Stimulated activated CD4-positive, alpha-beta T cell treated with anti-CD3 and anti-CD28 coated beads, Interleukin-1b, Interleukin-23, amount 100 ng/mL, for 48 hours (primary cell): ENCODE results near the gene PLCB2.

Source experiments
- DNase-seq: peaks from one replicate; pipeline ENCODE4 v3.0.0-alpha.2; 2020

PLCB2 gene

DNA sequence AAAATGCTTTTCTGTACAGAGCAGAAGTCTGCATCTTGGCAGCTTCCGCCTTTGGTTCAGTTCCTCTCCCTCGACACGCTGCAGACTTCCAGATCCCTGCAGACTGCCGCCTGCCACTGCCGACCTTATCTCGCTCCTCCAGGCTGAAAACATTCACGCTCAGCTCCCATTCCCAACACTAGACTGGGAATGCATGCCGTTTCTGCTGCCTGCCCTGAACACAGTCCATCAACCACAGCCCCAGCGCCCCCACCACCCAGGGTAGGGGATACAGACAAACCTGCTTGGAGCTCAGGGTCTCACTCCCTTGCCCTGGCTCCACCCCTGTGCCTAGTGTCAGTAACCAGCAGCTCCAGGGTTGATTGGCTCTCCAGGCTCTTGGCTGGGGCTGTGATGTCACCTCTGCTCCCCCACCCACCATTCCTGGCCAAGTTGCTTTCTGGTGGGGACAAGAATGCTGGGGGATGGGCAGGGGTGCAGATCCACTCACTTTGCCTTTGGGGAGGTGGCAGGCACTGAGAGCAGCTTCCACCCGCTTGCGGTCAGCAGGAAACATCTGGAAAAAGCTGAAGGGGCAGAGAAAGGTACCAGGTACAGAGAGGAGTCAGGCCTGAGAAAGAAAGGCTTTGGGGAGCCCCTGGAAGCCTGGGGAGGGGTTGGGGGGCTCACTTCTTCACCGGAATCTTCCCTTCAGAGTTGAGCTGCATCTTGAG, 6.1 kb downstream of the PLCB2 start:
- no peak for DNase-seq

- no peak for DNase-seq
Measured at GRCh38 chr15:40300771-40301170, 7.0 kb downstream of the PLCB2 start.

- DNase-seq, result no peak
Measured at GRCh38 chr15:40300367-40300766, 7.4 kb downstream of the PLCB2 start.

DNA sequence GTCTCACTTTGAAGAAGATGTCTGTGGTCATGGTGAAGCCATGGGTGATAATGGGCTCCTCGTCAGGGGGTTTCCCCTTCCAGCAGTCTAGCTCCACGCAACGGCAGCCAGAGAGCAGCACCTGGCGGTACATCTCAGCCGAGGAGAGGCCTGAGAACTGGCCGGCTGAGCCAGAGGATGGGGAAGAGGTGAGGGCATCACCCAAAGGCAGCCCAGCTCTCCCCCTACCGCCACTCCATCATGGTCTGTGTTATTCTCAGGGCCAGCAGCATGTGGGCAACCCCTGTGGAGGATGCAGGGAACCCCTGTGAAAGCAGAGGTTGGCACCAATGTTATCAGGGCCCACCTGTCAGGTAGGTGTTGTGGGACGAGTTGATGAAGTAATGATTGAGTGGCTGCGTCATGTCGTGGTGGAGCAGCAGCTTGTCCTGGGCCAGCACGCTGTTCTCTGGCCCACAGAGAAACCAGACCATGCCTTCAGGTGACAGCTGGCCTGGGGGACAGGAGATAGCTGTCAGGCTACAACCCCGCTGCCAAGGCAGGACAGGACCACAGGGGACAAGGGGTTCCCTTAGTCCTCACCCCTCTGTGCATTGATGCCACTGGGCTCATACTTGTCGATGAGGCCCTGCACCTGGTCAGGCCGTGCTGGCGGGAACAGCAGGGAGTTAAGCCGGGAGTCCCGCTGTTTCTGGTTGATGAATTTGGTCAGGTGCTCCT, 9.4 kb downstream of the PLCB2 start:
- no peak for DNase-seq

DNA sequence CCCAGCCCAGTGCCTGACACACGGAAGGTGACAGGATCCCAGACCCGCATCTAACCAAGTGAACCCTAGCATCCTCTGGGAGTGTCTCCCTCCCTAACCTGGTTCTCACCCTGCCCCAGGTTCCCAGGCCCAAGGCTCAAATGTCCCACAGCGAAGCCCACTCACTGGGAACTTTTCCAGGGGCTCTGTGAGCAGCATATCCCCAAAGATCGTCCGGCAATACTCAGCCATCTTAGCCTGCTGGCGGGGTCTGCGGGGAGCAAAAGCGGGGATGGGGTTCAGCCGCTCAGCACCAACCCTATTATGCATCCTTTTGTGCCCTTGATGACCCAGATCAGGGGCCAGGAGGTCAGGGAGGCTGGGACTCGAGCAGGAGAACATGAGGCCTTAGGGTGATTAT, 10.4 kb downstream of the PLCB2 start:
- no peak for DNase-seq

DNA sequence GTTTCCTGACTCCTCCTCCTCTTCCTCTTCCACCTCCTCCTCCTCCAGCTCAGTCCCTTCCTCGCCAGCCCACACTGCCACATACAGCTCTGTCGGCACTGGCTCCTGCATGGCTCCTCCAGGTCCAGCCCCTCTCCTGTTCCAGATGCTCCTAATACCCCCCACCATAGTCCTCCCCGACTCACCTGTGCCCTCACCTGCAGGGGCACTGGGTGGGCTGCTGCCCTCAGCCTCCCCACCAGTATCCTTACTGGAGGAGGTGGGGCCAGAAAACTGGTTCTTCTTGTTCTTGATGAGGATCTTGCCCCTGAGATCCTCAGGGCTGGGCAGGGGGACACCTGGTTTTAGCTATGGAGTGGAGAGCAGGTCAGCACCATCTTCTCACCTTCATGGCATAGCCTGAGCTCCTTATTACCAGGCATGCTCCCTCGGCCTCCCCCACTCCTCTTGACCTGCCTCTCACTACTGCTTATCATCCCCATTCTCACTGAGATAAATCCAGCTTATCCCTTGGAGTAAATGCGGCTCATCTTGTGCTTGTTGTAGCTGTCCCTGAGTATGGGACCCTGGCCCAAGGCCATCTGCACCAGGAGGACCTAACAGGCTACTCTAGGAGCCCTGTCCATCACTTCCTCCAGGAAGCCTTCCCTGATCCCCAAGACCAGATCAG, 11.0 kb downstream of the PLCB2 start:
- no peak for DNase-seq

DNA sequence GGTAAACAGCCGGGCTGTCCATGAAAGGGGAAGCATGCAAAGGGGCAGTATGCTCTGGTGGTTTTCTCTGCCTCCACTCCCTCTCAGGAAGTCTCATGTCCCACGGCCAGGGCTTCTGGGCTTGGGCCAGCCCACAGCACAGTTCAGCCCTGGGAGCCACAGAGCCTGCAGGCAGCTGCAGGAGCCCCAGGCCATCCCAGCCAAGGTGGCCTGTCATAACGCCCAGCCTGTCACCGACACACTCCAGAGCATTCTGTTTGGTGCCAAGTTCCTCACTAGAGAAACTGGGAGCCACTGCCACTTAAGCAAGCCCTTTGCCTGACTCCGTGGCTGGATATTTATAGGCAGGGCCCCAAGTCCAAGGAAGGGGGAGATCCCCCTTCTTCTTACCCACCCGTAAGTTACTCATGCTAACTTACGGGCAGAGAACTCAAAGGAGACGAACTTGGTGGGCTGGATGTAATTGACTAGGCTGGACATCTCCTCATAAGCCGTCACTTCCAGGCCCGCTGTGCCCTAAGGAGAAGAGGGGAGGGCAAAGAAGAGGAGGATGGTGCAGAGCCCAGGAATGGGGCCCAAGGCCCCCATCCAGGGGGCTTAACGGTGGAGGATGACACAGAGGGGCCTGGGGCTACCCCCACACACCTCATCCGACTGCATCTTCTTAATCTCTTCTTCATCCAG, 11.7 kb downstream of the PLCB2 start:
- no peak for DNase-seq

- DNase-seq, result no peak
Measured at GRCh38 chr15:40295297-40295696, 12.4 kb downstream of the PLCB2 start.

DNA sequence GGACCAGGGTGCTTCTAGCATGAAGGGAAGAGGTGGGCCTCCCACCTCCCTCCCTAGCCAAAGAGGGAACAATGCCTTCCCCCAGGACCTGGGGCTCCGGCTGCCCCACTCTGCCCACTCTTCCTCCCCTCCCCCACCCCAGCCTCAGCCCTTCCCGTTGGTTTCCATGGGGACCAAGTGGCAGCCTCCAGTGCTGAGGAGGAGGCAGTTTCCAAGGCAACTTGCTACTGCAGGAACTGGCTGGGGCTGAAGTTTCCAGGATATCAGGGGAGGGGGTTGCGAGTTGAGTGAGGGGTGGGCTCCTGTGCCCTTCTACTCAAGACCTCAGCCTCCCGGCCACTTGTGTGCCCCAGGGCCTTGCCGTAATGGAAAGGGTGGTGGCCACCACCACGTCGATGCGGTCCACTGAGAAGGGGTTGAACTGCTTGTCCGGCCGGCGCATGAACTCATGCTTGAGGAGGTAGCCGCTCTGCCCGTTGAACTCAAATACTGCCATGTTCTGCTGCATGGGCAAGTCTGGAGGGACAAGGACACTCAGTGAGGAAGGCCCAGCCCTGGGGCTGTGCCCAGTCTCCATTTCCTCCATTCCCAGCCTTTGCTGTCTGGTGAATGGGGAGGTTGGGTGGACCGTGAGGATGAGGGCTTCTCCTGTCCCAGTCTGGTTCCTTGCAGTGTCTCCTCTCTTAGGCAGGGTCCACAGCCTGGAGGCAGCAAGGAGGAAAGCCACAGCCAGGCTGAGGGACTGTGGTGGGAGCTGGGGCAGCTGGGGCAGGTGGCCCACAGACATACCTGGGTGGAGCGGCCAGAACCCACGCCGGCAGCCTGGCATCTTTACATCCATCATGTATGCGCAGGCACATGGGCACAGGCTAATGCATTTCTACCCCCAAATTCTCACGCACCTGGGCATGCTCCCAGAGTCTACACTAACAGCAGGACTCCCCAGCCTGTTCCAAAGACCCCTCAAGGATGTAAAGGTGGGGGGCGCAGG, 13.5 kb downstream of the PLCB2 start:
- no peak for DNase-seq

DNA sequence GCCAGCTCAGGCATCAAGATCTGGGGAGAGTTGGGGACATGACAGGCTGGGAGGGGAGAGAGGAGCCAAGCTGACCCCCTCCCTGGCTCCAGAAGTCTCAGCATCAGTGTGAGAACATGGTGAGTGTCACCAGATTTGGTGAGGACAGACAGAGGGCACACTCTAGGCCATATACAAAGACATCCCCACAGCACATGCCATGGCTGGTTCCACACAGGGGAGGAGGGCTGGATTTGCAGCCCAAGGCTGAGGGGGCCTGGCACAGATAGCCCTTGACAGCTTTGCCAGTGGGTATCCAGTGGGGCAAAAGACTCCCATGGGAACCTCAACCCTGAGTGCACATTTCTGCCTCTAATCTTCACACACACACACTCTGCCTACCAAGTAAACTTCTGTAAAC, 14.7 kb downstream of the PLCB2 start:
- DNase-seq, result no peak

- no peak for DNase-seq
Measured at GRCh38 chr15:40292246-40292645, 15.5 kb downstream of the PLCB2 start.

DNA sequence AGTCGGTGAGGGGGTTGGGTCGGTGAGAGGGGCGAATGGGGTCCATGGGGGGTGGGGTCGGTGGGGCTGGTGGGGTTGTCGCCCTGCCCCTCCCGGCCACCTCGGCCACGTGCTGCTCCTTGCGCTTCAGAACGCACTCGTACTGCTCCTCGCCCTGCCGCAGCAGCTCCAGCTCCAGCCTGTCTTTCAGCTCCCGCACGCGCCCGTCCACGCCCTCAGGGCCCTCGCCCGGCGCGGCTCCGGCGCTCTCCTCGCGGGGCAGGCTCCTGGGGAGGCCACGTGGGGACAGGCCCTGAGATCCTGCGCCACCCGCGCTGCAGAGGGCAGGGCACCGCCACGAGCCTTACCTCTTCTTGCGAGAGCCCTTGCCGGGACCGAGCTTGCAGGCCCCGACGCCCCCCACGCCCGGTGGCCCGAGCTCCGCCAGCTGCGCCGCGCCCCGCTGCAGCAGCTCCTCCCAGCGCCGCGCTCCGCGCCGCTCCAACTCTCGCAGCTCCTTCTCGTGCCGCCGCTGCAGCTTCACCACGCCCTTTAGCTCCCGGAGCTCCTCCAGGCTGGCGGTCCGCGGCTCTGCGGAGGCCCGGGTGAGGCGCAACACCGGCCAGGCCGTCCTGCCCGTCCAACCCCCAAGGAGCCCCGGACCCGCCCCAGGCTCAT, 16.7 kb downstream of the PLCB2 start:
- DNase-seq, result no peak

DNA sequence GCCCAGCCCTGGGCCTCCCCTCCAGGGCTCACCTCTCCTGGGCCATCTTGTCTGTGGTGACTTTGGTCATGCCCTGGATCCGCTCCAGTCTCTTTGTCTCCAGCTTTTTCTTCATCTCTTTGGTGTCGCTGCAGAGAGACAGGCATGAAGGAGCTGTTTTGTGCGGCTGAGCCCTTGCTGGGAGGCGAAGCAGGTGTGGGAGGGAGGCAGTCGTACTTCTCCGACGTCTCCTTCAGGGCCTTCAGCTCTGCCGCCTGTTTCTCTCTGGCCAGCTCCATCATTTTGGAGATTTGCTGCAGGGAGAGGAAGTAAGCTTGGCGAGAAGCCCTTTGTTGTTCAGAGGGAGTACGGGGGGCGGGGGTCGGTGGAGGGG, 17.2 kb downstream of the PLCB2 start:
- no peak for DNase-seq

DNA sequence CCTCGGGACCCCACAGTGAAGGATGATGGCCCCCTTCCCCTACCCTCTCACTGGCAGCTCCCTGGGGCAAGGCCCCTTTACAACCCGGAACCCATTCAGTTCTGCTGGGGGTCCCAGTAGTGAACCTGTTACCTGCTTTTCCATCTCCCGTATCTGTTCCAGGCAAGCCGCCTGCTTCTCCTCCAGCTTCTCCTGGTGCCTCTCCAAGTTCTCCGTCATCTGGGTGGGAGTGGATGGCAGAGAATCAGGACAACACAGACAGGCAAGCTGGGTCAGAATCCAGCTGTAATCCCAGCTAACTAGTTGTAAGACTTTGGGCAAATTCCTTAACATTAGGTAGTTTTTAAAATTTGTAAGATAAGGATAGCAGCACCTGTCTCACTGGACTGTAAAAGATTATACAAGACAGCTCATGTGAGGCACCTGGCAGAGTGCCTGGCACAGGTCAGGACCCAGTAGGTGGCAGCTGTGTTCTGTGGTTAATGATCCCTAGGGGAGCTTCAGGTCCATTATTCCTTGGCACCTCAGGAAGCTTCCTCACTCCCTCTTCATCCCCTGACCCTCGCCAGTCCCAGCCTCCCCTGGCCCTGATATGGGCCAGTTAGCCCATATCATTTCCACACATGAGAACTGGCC, 18.5 kb downstream of the PLCB2 start:
- DNase-seq, result no peak

DNA sequence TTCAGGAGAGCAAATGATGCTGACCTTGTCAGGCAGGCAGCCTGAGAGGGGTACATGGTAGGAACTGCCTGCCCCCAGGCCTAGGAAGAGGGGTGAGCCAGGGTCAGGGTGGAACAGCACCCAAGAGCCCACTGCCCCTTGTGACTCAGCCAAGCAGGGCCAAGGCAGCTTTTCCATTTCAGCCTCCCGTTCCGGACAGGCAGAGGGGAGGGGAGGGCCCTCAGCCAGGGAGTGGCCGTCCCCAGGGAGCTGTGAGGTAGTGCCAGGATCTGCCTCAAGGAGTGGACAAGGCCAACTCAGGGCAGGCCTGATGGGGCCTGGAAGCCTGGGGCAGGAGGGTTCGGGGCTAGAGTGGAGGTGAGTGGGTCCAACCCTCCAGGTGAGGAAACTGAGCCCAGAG, 19.8 kb downstream of the PLCB2 start:
- no peak for DNase-seq

- no peak for DNase-seq
Measured at GRCh38 chr15:40287505-40287904, 20.2 kb downstream of the PLCB2 start.

DNA sequence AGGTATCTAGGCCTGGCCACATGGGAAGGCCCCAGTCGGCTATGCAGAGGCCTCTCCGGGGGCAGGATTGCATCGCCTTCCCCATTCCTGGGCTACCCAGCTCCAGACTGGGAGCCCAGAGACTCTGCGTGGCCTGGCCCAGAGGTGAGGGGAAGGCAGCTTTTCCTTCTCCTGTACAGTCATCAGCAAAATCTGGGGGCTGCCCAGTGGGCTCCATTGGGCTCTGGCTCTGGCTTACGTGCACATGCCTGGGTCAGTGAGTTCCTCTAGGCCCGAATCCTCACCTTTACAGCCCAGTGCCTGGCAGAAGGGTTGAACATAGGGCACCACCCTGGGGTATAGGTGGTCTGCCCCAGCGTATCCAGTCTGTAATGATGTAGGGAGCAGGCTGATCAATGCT, 20.9 kb downstream of the PLCB2 start:
- DNase-seq, result no peak

GRCh38 chr15:40286061-40286532, 21.6 kb downstream of the PLCB2 start:
- no peak for DNase-seq

- DNase-seq, result no peak
Measured at GRCh38 chr15:40285554-40286011, 22.2 kb downstream of the PLCB2 start.

DNA sequence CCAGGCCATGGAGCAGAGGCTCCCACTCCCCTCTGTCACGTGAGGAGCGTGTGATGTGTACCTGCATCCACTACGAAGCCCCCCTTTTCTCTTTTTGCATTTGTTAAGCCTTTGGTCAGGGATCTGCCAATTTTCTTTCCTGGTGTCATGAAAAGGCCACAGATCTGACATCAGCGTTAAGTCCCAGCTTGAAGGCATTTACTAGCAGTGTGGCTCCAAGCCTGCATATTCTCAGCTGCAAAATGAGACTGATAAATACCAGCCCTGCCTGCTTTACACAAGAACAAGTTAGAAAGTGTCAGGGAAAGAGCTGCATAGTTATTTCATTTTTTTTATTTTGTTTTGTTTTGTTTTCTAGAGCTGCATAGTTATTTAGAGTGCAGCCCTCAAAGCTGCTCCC, 22.6 kb downstream of the PLCB2 start:
- no peak for DNase-seq
